ENCODE results near the gene NDUFB11. TPM values are rescaled to one million over a fixed set of nuclear protein-coding genes. Genes with fewer than 3 reads are reported as not detected.

NDUFB11 gene
- total and polyA plus RNA-seq, 2 donors (not counting 1 experiment from before 2014, with no cell fraction given) = 56.8 to 59.7 TPM

GRCh38 chrX:47151435-47151834, 6.9 kb upstream of the NDUFB11 start:
- Mint-ChIP-seq H3K27me3 (no peaks in the 10 kb centered on the region), H3K4me3 (no peak overlapping the region), H3K4me1 (peaks cover 13% of the 10 kb centered on the region), H3K9me3 (ENCODE audit: insufficient read depth) (no peaks in the 10 kb centered on the region), H3K27ac (no peak overlapping the region)
- Histone ChIP-seq H3K27ac (ENCODE audit: low read length in 2 of 2) (no peak overlapping the region), H4K20me1 (ENCODE audit: control insufficient read depth, insufficient read depth, low read length, poor library complexity, severe bottlenecking) (peaks cover 6% of the 10 kb centered on the region), H3K9me3 (ENCODE audit: control extremely low read depth in 1 of 3, control insufficient read depth in 2 of 3, insufficient read depth in 1 of 3, low read length in 2 of 3) (no peaks in the 10 kb centered on the region), H3K9ac (ENCODE audit: low read length) (no peak overlapping the region), H3K4me3 (ENCODE audit: control extremely low read depth in 1 of 5, extremely low read depth in 1 of 5, insufficient read depth in 1 of 5, low read depth in 2 of 5, low read length in 4 of 5) (no peak overlapping the region), H3K27me3 (replicated peaks in 1 of 4; ENCODE audit: control extremely low read depth in 1 of 4, control insufficient read depth in 3 of 4, insufficient read depth in 4 of 4, low read length in 3 of 4) (no peaks in the 10 kb centered on the region), H3K36me3 (replicated peaks in 1 of 2; ENCODE audit: control extremely low read depth in 1 of 2, control insufficient read depth in 1 of 2, extremely low read depth in 1 of 2, insufficient read depth in 2 of 2, low read length in 1 of 2) (peaks cover 0 to 15% of the 10 kb centered on the region in 2 experiments), H3K4me2 (replicated peaks; ENCODE audit: low read depth, low read length, poor library complexity, severe bottlenecking) (no peak overlapping the region), H2AFZ (ENCODE audit: insufficient read depth, low read depth, low read length, poor library complexity, severe bottlenecking) (no peak overlapping the region), H3K79me2 (ENCODE audit: control insufficient read depth, insufficient read depth, low read length) (peaks cover 62% of the 10 kb centered on the region), H3K4me1 (ENCODE audit: control insufficient read depth in 2 of 2, insufficient read depth in 2 of 2, low read length in 2 of 2) (peaks cover 8 to 14% of the 10 kb centered on the region in 2 donors)
- ChIA-PET POLR2A (no interaction called here), CTCF (no interaction called here)
- no peak for TF ChIP-seq EZH2 (IDR thresholded peaks at IDR 0.05; ENCODE audit: borderline replicate concordance, insufficient read depth, low read depth, low read length, poor library complexity, severe bottlenecking)
- TF ChIP-seq CTCF (IDR thresholded peaks at IDR 0.05) = no peak
- no peak for ATAC-seq (ENCODE audit: low read depth)
- no peak for DNase-seq
- intact Hi-C loops (cut with micrococcal nuclease) = no loop called here

GRCh38 chrX:47148946-47149345, 4.4 kb upstream of the NDUFB11 start:
- CTCF ChIA-PET = no interaction called here
- Histone ChIP-seq H3K4me1 (ENCODE audit: control insufficient read depth in 2 of 2, insufficient read depth in 2 of 2, low read length in 2 of 2) (peaks cover 12 to 23% of the 10 kb centered on the region in 2 donors), H3K4me3 (ENCODE audit: control extremely low read depth in 1 of 5, extremely low read depth in 1 of 5, insufficient read depth in 1 of 5, low read depth in 2 of 5, low read length in 4 of 5) (no peak overlapping the region), H3K79me2 (ENCODE audit: control insufficient read depth, insufficient read depth, low read length) (peaks cover 63% of the 10 kb centered on the region), H3K27me3 (replicated peaks in 1 of 4; ENCODE audit: control extremely low read depth in 1 of 4, control insufficient read depth in 3 of 4, insufficient read depth in 4 of 4, low read length in 3 of 4) (no peaks in the 10 kb centered on the region), H3K36me3 (replicated peaks in 1 of 2; ENCODE audit: control extremely low read depth in 1 of 2, control insufficient read depth in 1 of 2, extremely low read depth in 1 of 2, insufficient read depth in 2 of 2, low read length in 1 of 2) (peaks cover 0 to 4% of the 10 kb centered on the region in 2 experiments), H4K20me1 (ENCODE audit: control insufficient read depth, insufficient read depth, low read length, poor library complexity, severe bottlenecking) (peaks cover 12% of the 10 kb centered on the region), H2AFZ (ENCODE audit: insufficient read depth, low read depth, low read length, poor library complexity, severe bottlenecking) (no peak overlapping the region), H3K9me3 (ENCODE audit: control extremely low read depth in 1 of 3, control insufficient read depth in 2 of 3, insufficient read depth in 1 of 3, low read length in 2 of 3) (no peaks in the 10 kb centered on the region), H3K4me2 (replicated peaks; ENCODE audit: low read depth, low read length, poor library complexity, severe bottlenecking) (no peak overlapping the region), H3K27ac (ENCODE audit: low read length in 2 of 2) (no peak overlapping the region), H3K9ac (ENCODE audit: low read length) (no peak overlapping the region)
- POLR2A ChIA-PET = no interaction called here
- TF ChIP-seq CTCF (IDR thresholded peaks at IDR 0.05) (no peak), EZH2 (IDR thresholded peaks at IDR 0.05; ENCODE audit: borderline replicate concordance, insufficient read depth, low read depth, low read length, poor library complexity, severe bottlenecking) (no peak)
- no peak for ATAC-seq (ENCODE audit: low read depth)
- H3K9me3 Mint-ChIP-seq (ENCODE audit: insufficient read depth) = no peaks in the 10 kb centered on the region
- no peak for DNase-seq
- intact Hi-C loops (cut with micrococcal nuclease) = loop anchor here (5.0 kb wide), 1 partner anchor 83 kb away; the partner anchor contains the start of gene USP11
- H3K4me1 Mint-ChIP-seq = peaks cover 24% of the 10 kb centered on the region
- H3K27me3 Mint-ChIP-seq = no peaks in the 10 kb centered on the region
- 79% methylated on average over 2 of the region's 2 CpGs for WGBS (ENCODE audit: insufficient coverage)
- H3K4me3 Mint-ChIP-seq = no peak overlapping the region
- H3K27ac Mint-ChIP-seq = no peak overlapping the region

Data from B cell (primary cell).